Erythroblast (primary cell): ENCODE data around the gene TAGLN2.

Experiments
- GATA1 ChIP-seq: IDR thresholded peaks from 2 replicates; pipeline ENCODE4 v1.6.1; 2011; ENCODE audit warnings: low read depth, mild to moderate bottlenecking, control low read depth, low read length, moderate library complexity
- POLR2A ChIP-seq: IDR thresholded peaks from 2 replicates; pipeline ENCODE4 v1.6.1; 2011; ENCODE audit warnings: mild to moderate bottlenecking, low read length

GRCh38 chr1:159939678-159940002, 14.3 kb upstream of the TAGLN2 start:
- no peak for TF ChIP-seq POLR2A
- TF ChIP-seq GATA1 = no peak
